ENCODE data around the gene SLC22A17.

SLC22A17 gene

GRCh38 chr14:23362200-23362599, 9.5 kb upstream of the SLC22A17 start:
- DNase-seq (ENCODE audit: low read depth in 2 of 2), result no peak

DNA sequence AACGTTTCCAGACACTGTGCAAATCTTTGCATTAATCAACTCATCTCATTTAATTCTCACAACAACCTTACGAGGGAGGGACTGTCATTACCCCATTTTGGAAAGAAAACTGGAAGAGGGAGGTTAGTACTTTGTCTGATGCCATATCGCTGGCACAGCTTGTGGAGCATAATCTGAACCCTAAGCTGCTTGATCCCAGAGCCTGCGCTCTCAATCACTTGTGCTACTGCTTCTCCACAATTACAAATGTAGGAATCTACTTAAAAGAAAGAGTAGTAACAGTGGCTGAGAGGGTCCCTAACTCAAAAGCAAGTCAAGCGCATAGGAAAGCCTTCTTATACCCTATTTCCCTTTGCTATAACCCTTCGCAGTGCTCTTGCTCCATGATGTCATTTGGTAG, 9.1 kb upstream of the SLC22A17 start:
- DNase-seq (ENCODE audit: low read depth in 2 of 2), result no peak

GRCh38 chr14:23361320-23361719, 8.6 kb upstream of the SLC22A17 start:
- DNase-seq (ENCODE audit: low read depth in 2 of 2), result no peak

GRCh38 chr14:23360496-23360895, 7.8 kb upstream of the SLC22A17 start:
- no peak for DNase-seq (ENCODE audit: low read depth in 2 of 2)

DNA sequence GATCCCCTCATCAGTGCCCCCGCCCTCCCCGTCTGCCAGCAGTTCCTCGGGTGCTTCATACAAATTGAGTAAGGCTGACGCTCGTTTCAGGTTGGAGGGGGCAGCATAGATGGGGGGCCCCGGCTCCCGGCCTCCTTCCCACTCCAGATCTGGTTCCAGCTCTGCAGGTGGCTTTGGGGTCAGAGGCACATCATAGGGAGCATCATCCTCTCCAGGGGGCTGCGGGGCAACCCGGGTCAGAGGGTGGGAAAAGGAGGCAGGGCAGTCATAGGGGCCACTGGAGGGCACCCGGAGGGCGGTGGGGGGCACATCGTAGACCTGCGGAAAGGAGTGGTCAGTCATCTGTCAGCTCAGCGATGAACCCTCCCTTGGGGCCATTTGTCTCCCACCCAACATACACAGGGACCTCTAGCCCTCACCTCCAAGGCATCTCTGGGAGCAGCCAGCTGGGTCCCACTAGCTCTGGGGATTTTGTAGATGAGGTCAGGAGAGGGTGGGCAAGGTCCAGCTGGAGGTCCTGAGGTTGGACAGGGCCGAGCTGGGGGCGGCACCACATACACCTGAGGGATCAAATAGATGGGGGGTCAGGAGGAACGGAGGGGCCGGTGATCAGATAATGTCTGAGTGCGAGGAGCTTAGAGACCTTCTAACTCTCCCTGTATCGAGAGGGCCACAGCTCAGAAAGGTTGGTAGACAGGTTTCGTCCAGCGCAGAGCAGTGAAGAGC, 7.2 kb upstream of the SLC22A17 start:
- DNase-seq (ENCODE audit: low read depth in 2 of 2), result no peak

DNA sequence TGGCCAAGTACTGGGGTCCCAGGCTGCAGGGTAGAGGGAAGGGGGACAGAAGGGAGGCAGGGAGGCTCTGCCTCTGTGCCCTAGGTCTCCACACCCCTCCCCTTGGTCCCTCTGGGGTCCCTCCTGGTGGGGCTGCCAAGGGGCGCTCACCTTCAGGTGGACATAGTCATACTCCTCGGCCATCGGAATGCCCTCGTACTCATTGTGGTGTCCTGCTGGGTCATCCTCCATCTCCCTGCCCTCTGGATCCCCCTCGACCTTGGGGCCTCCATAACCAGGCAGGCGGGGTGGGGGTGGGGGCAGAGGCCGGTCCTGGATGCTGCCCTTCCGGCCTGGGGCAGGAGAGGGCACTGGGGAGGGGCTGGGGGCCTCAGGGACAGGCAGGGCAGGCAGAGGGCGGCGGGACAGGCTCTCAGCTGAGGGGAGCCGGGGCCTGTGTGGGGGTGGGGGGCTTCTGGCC, 6.5 kb upstream of the SLC22A17 start:
- no peak for DNase-seq (ENCODE audit: low read depth in 2 of 2)

DNA sequence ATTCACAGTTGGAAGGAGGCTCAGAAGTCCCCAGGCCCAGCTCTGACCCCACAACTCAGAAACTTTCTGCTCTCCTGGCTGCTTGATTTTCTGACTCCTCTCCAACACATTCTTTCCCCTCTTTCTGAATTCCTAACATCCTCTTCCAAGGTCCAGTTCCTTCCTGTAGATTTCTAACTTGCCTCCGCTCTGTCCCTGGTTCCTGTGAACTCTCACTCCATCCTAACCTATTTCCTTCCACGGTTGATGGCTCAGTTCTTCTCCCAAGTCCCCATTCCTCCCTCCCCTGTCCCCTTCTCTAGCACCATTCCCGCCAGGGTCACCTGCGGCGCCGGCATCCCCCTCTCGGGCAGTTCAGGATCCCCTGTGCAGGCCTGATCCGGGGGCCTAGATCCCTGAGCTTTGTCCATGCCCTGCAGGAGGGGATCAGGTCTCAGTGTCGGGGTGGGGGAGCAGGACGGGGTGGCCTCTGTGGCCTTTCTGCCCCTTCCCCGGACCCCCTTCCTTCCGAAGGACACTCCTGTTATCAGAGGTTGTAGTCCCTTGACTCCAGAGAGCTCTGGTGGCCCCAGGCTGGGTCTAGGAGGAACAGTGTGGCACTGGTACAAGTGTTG, 6.0 kb upstream of the SLC22A17 start:
- no peak for DNase-seq (ENCODE audit: low read depth in 2 of 2)

DNA sequence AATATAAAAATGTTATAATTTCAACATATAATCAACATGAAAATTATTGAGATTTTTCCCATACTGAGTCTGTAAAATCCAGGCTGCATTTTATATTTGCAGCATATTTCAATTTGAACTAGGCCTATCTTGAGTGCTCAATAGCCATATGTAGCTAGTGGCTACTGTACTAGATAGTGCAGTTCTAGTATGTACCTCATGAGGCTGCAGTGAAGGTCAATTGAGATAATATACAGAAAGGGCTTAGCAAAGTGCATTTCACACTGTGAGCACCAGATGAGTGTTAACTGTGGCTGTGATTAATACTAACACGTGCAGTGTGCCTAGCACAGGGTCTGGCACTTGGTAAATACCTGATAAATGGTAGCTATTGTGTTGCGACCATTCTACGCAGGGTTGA, 5.4 kb upstream of the SLC22A17 start:
- no peak for DNase-seq (ENCODE audit: low read depth in 2 of 2)

DNA sequence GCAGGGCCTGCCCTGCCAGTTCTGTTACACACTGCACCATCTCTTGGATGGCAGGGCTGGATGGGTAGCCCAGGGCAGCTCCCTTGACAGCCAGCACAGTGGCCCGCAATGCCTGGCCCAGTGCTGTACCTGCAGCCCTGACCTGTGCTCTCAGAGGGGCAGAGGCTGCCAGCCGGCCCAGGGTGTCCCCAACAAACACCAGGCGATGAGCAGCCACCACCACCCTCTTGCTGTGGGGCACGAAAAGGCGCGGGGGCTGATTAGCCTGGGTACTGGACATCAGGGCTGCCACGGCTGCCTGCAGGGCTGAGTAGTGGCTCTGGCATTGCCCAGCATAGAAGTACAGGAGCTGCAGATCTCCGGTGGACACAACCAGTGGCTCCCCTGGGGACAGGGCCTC, 4.6 kb upstream of the SLC22A17 start:
- no peak for DNase-seq (ENCODE audit: low read depth in 2 of 2)

DNA sequence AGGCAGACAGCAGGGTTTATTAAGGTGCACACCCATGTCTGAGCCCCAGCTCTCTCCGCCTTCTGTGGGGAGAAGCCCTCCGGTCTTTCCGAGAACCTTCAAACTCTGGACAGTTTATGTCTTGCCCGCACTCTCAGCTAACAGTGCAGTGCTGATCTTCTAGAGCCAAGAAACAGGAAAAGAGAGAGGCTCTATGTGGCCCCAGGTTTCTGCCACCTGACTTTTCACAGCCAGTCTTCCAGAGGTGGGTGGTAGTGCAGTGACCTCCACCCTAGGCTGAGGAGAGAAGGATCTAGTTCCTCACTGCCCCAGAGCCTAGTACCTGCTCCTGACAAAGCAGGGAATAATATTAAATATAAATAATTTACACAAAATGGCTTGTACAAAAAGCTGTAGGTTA, 4.0 kb upstream of the SLC22A17 start:
- no peak for DNase-seq (ENCODE audit: low read depth in 2 of 2)

DNA sequence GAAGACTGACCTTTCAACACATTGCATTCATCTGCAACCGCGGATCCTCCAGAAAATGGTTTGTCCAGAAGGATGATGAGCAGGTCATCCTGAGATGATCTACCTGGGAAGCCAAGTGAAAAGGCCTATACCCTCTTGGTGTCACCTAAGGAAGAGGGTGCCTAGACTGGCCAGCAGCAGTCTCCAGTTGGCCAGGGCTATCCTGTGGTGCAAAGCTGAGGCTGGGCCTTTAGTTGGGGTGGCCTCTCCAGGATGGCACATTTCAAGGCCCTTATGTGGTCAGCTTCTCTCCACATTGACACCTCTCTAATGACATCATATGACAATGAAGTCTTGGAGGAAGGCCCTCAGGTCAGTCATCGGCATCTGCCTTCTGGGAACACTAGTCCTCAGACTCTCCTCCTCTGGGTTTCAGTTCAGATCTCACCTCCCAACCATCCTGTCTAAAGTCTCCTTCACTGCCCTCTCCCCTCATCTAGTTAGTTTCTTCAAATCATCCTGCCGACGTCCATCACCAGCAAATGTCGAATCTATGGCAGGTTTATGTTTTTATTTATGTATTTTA, 3.3 kb upstream of the SLC22A17 start:
- no peak for DNase-seq (ENCODE audit: low read depth in 2 of 2)

DNA sequence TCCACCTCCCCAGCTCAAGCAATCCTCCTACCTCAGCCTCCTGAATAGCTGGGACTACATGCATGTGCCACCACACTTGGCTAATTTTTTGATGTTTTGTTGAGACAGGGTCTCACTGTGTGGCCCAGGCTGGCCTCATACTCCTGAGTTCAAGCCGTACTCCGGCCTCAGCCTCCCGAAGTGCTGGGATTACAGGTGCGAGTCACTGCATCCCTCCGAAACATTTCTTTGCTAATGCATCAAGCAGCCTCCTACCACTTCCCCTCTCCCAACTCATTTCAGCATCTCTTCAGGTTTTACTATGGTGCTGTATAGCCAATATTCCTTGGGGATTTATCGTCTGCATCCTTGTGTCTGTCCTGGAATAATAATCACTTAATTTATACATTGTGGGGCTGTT, 2.3 kb upstream of the SLC22A17 start:
- DNase-seq (ENCODE audit: low read depth in 2 of 2), result no peak

- no peak for DNase-seq (ENCODE audit: low read depth in 2 of 2)
Measured at GRCh38 chr14:23353433-23353780, 720 bp upstream of the SLC22A17 start.

DNA sequence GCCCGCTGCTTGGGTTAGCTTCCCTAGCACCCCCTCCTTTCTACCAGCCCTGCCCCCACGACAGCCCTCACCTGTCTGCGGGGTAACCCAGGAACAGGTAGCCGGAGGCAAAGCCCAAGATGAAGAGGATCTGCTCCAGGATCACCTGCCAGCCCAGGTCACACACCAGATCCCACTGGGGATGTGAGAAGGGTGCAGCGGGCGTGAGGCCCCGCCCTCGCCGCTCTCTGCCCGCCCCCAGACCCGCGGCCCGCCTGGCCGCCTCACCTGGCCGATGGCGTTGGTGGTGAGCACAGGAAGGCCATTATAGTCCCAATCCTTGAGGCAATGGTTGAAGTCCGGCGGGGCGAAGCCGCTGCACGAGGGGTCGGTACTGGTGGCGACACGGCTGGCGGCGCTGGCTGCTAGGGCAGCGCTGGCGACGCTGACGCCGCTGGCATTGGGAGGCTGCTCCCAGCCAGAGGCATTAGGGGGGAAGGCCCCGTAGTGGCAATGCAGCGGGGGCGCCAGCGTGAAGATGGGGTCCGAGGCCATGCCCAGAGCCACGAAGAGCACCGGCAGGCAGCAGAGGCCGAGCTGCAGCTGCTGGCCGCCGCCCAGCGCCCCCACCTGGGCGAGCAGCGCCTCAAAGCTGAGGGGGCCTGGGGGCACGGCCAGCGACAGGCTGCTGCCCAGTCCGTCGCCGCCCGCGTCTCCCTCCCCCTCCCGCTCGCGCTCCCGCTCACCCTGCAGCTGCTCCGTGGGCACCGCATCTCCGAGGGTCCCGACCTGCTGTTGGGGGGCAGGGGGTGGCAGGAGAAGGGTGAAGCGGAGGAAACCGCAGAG, 794 bp downstream of the SLC22A17 start:
- no peak for DNase-seq (ENCODE audit: low read depth in 2 of 2)

GRCh38 chr14:23349156-23349845, 3.4 kb downstream of the SLC22A17 start:
- DNase-seq (ENCODE audit: low read depth in 2 of 2), result no peak

DNA sequence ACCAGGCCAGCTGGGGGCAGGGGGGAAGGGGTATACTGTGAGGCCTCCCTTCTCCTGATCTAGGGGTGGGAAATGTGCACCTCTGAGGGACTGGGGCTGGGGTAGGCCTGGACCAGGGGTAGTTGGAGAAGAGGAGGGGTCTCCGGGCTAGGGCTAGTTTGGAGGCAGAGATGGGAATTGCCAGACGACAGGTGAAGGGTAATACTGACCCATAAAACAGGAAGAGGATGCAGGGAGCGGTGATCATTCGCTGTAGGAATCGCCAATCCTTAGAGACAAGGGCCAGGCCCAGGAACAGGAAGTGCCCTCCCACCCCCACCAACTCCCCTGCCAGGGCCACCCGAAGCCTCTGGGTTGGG, 4.4 kb downstream of the SLC22A17 start:
- DNase-seq (ENCODE audit: low read depth in 2 of 2), result no peak

DNA sequence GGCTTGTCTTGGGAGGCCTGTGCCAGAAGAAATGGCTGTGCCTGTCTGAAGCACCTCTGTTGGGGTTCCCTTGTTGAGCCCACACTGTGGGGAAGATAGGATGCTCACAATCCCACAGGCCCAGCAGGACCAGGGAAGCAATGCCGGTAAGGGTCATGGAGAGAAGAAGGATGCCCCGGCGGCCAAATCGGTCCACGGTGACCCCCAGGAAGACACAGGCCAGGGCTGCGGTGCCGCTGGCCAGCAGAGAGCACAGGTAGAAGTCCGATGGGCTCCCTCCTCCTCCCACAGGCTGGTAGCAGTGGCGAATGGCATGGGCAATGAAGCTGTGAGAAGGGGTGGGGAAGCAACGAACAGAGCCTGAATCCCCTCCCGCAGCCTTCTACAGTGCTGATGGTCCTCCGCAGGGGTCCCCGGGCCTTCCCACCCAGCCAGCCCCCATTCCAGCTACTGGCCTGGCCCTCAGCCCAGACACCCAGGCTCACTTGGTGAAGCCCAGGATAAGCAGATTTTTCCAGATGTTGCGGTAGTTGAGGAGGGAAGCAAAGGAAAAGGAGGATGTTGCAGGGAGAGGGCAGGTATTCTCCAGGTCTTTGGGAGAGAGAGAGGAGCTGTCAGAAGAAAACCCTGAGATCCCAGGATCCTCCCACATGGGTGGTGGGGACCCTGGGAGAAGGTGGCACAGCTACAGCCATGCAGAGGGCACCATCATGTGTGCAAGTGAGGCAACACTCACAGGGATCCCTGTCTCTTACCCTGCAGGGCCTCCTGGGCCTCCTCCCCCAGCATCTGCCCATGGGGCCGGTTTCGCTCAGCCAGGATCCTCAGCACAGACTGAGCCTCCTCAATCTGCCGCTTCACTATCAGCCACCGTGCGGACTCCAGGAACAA, 5.0 kb downstream of the SLC22A17 start:
- DNase-seq (ENCODE audit: low read depth in 2 of 2), result no peak

DNA sequence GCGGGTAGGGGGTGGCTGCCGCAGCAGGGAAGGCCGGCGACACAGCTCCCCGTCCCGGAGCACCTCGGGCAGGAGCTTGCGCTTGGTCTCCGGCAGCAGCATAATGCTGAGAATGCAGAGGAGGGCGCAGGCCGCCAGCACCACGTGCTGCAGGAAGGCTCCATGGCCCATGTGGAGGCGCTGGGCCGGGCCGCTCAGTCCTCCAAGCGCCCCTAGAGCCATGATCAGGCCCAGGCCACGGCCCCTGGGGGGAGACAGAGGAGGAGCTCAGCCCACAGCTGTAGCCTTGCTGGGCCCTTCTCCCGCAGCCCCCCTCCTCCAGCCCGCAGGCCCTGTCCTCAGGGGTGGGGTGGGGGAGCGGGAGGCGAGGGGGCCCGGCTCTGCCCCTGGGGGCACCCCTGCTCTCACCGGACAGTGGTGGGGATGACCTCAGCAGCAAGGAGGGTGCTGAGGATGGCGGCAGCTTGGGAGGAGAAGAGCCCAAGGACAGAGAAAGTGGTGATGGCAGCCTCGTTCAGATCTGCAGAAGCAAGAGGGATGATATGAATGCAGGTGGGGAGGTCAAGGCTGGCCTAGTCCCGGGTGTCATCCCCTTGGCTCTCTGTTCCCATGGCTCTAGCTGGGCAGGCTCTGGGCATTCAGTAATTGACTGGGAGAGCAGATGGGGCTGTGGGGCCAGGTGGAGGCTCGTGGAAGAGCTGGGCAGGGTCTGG, 5.8 kb downstream of the SLC22A17 start:
- DNase-seq (ENCODE audit: low read depth in 2 of 2), result no peak

DNA sequence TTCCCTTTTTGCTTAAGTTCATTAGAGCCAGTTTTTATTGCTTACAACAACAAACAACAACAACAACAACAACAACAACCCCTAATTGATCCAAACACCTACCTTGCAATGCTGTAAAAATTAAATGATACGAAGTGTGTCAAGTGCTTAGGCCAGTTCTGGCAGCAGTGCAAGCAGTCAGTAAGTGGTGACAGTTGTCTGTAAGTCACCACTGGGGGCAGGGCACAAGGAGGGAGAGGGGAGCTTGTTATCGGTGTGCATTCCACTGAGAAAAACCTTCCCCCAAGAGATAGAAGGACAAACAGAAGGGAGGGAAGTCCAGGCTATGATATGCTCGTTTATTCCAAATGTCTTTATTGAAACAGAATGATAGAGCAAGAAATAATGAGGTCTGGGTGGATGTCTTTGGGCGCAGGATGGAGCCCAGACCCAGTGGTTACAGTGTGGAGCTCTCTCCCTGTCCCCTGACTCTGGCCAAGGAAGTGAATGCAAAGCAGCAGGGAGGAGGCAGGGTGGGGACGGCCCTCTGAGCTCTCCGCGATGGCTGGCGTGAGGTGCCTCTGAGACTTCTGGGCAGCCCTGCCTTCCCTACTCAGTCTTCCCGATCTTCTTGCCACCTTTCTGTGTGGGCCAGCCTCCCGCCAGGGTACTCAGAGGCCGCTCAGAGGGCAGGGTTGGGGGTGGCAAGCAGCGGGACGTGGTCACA, 6.5 kb downstream of the SLC22A17 start:
- no peak for DNase-seq (ENCODE audit: low read depth in 2 of 2)

- DNase-seq (ENCODE audit: low read depth in 2 of 2), result no peak
Measured at GRCh38 chr14:23344481-23344880, 8.2 kb downstream of the SLC22A17 start.
